ENCODE results near the gene HTR3E.
A peak's percentile ranks its signal among the peaks of the same experiment; 100 is the strongest.
"Not testable (repeated sequence)": the region's sequence is repeated elsewhere in the genome, so short reads cannot be mapped to it uniquely, and the experiment has no call there.

HTR3E gene

DNA sequence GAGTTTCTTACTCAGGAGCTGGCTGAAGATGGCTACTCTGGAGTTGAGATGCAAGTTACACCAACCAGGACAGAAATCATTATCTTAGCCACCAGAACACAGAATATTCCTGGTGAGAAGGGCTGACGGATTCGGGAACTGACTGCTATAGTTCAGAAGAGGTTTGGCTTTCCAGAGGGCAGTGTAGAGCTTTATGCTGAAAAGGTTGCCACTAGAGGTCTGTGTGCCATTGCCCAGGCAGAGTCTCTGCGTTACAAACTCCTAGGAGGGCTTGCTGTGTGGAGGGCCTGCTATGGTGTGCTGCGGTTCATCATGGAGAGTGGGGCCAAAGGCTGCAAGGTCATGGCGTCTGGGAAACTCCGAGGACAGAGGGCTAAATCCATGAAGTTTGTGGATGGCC is 52.9 kb downstream of the HTR3E start:
- H3K4me1 ChIP-seq (ENCODE audit: control insufficient read depth in 2 of 2, insufficient read depth in 2 of 2, low read length in 2 of 2); H3K27ac ChIP-seq (ENCODE audit: low read depth in 2 of 2, low read length in 2 of 2); H3K4me3 ChIP-seq (ENCODE audit: low read length in 2 of 2); H3K36me3 ChIP-seq (ENCODE audit: control insufficient read depth in 2 of 2, insufficient read depth in 2 of 2, low read length in 2 of 2); H3K9ac ChIP-seq (ENCODE audit: low read depth in 1 of 2, low read length in 2 of 2); H3K9me3 ChIP-seq (ENCODE audit: control insufficient read depth in 2 of 2, low read length in 2 of 2); H3K27me3 ChIP-seq (ENCODE audit: control insufficient read depth in 2 of 2, insufficient read depth in 2 of 2, low read length in 2 of 2): not testable (repeated sequence)

DNA sequence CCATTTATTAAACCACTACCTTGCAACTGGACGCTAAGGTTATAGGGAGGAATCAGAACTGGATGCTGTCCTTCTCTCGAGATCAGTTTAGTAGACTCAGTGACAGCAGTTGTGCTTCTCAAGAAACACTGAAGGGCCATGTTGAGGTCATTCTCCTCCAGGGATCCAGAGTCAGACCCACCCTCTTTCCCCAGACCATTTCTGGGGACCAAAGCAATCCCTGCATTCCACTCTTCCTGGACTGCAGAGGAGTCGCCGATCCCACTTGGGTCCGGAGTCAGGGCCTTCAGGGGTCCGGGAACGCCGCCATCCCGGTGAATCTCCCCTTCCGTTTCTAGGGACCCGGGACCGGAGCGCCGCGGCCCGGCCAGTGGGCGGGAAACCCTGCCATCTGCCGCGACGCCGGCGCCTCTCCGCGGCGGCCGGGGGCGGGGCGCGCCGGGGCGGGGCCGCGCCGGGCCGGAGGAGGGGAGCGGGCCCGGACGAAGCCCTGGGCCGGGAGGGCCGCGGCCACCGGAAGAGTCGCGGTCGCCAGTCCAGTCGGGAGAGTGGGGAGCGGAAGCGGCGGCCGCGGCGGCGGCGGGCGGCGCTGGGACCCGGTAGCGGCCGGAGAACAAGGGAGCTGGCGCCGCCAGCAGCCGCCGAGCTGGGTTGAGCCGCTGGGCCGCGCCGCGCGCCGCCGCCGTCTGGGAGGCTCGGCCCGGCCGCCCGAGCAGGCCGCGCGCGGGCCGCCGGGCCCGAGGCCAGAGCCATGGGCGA is 58.2 kb downstream of the HTR3E start, which contains the start of gene DVL3:
Gene DVL3 (plus strand): TSS at position 493 of the 759 bp plus-strand sequence. CDS start 259 bp downstream, at position 752.
- Histone ChIP-seq H3K9me3 (ENCODE audit: control insufficient read depth in 2 of 2, low read length in 2 of 2) (no peaks in the 10 kb centered on the region), H3K4me1 (ENCODE audit: control insufficient read depth in 2 of 2, insufficient read depth in 2 of 2, low read length in 2 of 2) (peaks cover 20 to 21% of the 10 kb centered on the region in 2 donors), H3K9ac (ENCODE audit: low read depth in 1 of 2, low read length in 2 of 2) (peak within 1 kb of the TSS; percentile 78 to 91), H3K36me3 (ENCODE audit: control insufficient read depth in 2 of 2, insufficient read depth in 2 of 2, low read length in 2 of 2) (no peaks in the 10 kb centered on the region), H3K27me3 (ENCODE audit: control insufficient read depth in 2 of 2, insufficient read depth in 2 of 2, low read length in 2 of 2) (no peaks in the 10 kb centered on the region), H3K4me3 (ENCODE audit: low read length in 2 of 2) (peak within 1 kb of the TSS; percentile 93 to 97), H3K27ac (ENCODE audit: low read depth in 2 of 2, low read length in 2 of 2) (peak within 1 kb of the TSS; percentile 82 to 84)

DNA sequence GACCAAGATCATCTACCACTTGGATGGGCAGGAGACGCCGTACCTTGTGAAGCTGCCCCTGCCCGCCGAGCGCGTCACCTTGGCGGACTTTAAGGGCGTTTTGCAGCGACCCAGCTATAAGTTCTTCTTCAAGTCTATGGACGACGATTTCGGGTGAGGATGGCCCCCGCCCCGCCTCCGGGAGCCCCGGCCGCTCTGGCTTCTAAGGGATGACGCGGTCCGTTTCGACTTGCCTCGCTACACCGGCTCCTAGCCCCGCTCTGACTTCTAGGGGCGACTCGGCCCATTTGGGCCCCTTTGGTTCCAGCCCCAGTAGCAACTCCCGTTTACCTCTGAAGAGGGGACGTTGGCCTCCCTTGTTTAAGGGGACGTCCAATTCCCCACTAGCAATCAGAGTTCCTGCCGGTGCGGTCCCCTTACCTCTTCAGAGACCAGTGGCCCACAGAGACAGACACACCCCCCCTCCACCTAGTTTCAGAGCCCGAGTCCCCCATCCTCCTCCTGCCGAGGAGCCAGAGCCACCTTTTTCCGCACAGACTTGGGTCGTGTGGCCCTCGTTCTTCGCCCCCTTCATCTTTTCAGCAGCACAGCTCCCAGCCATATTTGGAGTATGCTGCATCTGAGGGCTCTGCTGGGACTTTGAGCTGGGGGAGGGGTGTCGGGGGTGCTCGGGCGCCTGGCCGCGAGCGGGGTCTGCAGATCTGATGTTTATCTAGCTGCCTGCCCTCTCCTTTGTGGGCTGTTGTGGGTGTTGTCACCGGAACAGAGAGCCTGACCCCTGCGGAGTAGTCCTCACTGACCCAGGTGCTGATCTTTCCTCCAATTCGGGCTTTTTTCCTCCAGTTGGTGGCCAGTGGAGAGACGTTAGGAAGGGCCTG is 59.0 kb downstream of the HTR3E start:
- Histone ChIP-seq H3K9ac (ENCODE audit: low read depth in 1 of 2, low read length in 2 of 2) (peak overlapping the region; percentile 78 to 91), H3K27ac (ENCODE audit: low read depth in 2 of 2, low read length in 2 of 2) (peak overlapping the region; percentile 82 to 84), H3K36me3 (ENCODE audit: control insufficient read depth in 2 of 2, insufficient read depth in 2 of 2, low read length in 2 of 2) (no peaks in the 10 kb centered on the region), H3K27me3 (ENCODE audit: control insufficient read depth in 2 of 2, insufficient read depth in 2 of 2, low read length in 2 of 2) (no peaks in the 10 kb centered on the region), H3K4me1 (ENCODE audit: control insufficient read depth in 2 of 2, insufficient read depth in 2 of 2, low read length in 2 of 2) (peaks cover 22 to 25% of the 10 kb centered on the region in 2 donors), H3K9me3 (ENCODE audit: control insufficient read depth in 2 of 2, low read length in 2 of 2) (no peaks in the 10 kb centered on the region), H3K4me3 (ENCODE audit: low read length in 2 of 2) (peak overlapping the region; percentile 93 to 97)

DNA sequence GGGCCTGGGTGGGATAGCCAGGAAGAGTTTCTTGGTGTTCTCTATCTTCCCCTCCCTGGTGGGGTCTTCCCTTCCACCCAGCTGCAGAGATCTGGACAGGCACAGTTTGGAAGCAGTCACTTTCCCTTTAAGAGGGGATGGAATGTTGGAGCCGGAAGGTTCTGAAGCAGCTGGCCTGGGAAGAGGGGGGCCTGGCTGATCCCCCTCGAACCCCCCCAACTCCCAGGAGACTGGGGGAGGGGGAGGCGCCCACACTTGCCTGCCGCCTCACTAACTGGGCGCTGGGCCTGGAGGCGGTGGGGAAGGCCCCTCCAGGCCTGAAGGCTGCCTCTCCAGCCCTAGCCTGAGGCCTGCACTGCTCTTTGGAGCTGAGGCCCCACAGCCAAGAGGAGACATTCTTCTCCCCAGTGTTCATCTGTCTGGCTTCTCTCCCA is 59.7 kb downstream of the HTR3E start:
- H3K27ac ChIP-seq (ENCODE audit: low read depth in 2 of 2, low read length in 2 of 2) = peak overlapping the region; percentile 82 to 84
- peak overlapping the region; percentile 78 to 91 for H3K9ac ChIP-seq (ENCODE audit: low read depth in 1 of 2, low read length in 2 of 2)
- H3K27me3 ChIP-seq (ENCODE audit: control insufficient read depth in 2 of 2, insufficient read depth in 2 of 2, low read length in 2 of 2) = no peaks in the 10 kb centered on the region
- H3K4me1 ChIP-seq (ENCODE audit: control insufficient read depth in 2 of 2, insufficient read depth in 2 of 2, low read length in 2 of 2) = peaks cover 22 to 25% of the 10 kb centered on the region in 2 donors
- no peaks in the 10 kb centered on the region for H3K9me3 ChIP-seq (ENCODE audit: control insufficient read depth in 2 of 2, low read length in 2 of 2)
- H3K4me3 ChIP-seq (ENCODE audit: low read length in 2 of 2) = peak overlapping the region; percentile 93 to 97
- peaks cover 0 to under 1% of the 10 kb centered on the region in 2 donors for H3K36me3 ChIP-seq (ENCODE audit: control insufficient read depth in 2 of 2, insufficient read depth in 2 of 2, low read length in 2 of 2)
